AG04450 (cell line): ENCODE data around the gene OTUD4. TPM values are rescaled to one million over a fixed set of nuclear protein-coding genes. Genes with fewer than 3 reads are reported as not detected.

Experiments
- CTCF ChIA-PET: fragments of 300-600, 350-600 bp; formaldehyde crosslinking; extraction: SDS; loops from one replicate; lab custom pipeline; 2022; ENCODE audit warnings: antibody characterized with exemption, inconsistent platforms; lab: Charles Lee
- POLR2A ChIA-PET: fragments of 350-600 bp; formaldehyde crosslinking; extraction: SDS; loops from one replicate; lab custom pipeline; 2021; ENCODE audit warnings: antibody characterized with exemption, inconsistent platforms; lab: Yijun Ruan, JAX
- DNase-seq: peaks from one replicate; pipeline ENCODE4 v3.0.0-alpha.2; 2011; ENCODE audit warnings: low read depth, low spot score
- H3K27ac ChIP-seq: one replicate; pipeline ENCODE4 v1.5.1; 2012; ENCODE audit warnings: low read depth, low read length, control low read depth
- H3K27me3 ChIP-seq: one replicate; pipeline ENCODE4 v1.6.0; 2012; ENCODE audit warnings: low read length; ENCODE audit not compliant: control insufficient read depth, insufficient read depth
- H3K4me3 ChIP-seq: 2 replicates; pipeline ENCODE4 v1.5.1; 2011; ENCODE audit warnings: mild to moderate bottlenecking, low read depth, low read length, control low read depth
- H3K9me3 ChIP-seq: 2 replicates; pipeline ENCODE4 v1.5.1; 2012; ENCODE audit warnings: low read length; ENCODE audit not compliant: control insufficient read depth, insufficient read depth
- polyA plus RNA-seq: library from polyadenylated mRNA; depleted of rRNA; stranded (reverse); fragments of >200 nt; gene quantifications from 2 replicates; pipeline ENCODE4 v1.2.3, GENCODE V29; 2011
- TF ChIP-seq, protein P1 (sequence below): IDR thresholded peaks from 2 replicates; pipeline ENCODE4 v1.5.1; 2011; ENCODE audit warnings: low read depth, low read length, control low read depth, inconsistent platforms

OTUD4 gene
- polyA plus RNA-seq, 1 experiment = 27.1 TPM

DNA sequence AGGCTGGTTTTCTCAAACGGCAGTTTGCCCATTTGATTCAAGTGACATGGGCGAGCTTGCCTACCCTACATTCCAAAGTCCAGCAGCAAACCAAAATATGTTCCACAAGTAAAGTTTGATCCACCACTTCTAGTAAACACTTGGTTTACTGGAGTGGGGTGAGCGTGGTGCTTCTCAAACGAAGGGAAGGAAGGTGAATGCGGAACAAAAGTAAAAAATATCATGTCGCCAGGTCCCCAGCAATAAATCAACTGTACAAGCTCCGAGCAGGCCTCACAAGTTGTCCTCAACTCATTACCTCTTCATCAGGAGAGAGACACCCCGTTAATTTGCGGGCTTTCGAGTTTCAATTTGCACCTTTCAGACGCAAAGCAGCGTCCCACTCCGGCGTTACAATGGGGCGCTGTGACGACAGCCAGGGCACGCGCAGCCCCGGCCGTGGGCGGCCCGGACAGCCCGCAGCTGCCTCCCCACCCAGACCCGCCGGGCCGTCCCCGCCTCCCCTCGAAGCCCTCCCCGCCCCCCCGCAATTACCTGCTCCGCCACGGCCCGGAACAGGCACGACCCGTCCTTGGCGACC, 1.0 kb downstream of the OTUD4 start:
- ChIA-PET POLR2A (no interaction called here), CTCF (interaction anchor here (0.7 to 4.7 kb wide), 3 partner anchors 25 to 438 kb away, joined by 3 to 21 read pairs (median 4); no protein-coding TSS in a partner anchor)
- Histone ChIP-seq H3K9me3 (no peaks in the 10 kb centered on the region), H3K4me3 (peak overlapping the region; percentile 86), H3K27me3 (no peaks in the 10 kb centered on the region), H3K27ac (peak overlapping the region; percentile 86)
- TF ChIP-seq, protein P1, sequence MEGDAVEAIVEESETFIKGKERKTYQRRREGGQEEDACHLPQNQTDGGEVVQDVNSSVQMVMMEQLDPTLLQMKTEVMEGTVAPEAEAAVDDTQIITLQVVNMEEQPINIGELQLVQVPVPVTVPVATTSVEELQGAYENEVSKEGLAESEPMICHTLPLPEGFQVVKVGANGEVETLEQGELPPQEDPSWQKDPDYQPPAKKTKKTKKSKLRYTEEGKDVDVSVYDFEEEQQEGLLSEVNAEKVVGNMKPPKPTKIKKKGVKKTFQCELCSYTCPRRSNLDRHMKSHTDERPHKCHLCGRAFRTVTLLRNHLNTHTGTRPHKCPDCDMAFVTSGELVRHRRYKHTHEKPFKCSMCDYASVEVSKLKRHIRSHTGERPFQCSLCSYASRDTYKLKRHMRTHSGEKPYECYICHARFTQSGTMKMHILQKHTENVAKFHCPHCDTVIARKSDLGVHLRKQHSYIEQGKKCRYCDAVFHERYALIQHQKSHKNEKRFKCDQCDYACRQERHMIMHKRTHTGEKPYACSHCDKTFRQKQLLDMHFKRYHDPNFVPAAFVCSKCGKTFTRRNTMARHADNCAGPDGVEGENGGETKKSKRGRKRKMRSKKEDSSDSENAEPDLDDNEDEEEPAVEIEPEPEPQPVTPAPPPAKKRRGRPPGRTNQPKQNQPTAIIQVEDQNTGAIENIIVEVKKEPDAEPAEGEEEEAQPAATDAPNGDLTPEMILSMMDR = no peak
- no peak for DNase-seq

DNA sequence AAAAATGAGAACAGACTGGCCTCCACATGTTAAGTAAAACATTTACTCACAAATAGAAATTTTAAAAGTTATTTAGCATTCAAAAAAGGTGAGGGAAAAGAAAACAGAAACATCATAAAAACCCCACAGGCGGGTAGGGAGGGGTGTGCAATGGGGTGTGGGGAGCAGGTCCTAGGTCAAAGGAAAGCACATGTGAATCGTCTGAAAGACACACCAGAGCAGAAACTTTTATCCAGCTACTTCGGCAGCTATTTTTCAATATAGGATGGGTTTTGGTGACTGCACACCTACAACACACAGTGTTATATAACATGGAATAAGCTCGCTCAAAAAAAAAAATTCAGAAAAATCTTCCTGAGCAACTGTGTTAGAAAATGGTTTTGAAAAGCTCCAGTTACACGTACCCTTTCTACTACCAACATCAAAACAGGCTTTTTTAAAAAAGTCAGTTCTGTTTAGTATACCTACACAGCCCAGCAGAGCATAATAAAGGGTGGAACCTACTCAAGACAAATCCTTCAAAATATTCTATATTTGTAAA, 1.6 kb downstream of the OTUD4 start:
- TF ChIP-seq, protein P1 = no peak
- DNase-seq = no peak
- Histone ChIP-seq H3K4me3 (peak overlapping the region; percentile 86), H3K27me3 (no peaks in the 10 kb centered on the region), H3K27ac (peak overlapping the region; percentile 86), H3K9me3 (no peaks in the 10 kb centered on the region)
- ChIA-PET CTCF (interaction anchor here (0.7 to 4.7 kb wide), 4 partner anchors 24 to 438 kb away, joined by 3 to 21 read pairs (median 4); no protein-coding TSS in a partner anchor), POLR2A (no interaction called here)

DNA sequence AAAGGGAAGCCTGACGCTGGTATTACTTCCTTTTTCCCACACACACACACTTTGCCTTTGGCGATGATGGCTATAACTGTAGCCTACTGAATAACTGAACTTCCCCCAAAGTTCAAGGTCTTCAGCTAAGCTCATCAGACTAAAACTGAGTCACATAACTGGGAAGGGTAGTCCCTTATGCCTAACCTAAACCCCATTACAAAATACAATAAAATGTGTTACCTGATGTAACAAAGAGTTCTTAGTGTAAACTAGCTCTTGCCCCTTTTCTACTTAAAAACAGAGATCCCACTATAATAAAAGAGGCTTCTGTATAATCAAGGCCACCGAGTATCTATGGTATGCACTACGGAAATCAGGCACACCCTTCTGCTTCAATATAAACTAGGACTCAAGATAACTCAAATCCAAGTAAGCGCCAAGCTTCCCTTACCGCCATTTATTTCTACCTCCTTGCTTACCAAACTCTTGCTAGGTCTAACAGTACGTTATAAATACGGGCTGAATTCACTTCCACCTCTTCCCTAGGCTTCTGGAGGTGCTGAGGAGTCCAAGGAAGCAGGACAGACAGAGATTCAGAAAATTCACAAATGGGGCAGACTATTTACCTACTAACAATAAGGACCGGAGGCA, 2.4 kb downstream of the OTUD4 start:
- Histone ChIP-seq H3K9me3 (no peaks in the 10 kb centered on the region), H3K27ac (no peak overlapping the region), H3K27me3 (no peaks in the 10 kb centered on the region), H3K4me3 (peak overlapping the region; percentile 86)
- POLR2A ChIA-PET = interaction anchor here (0.6 kb wide), 1 partner anchor 37 kb away, joined by 6 read pairs; no protein-coding TSS in a partner anchor
- no peak for DNase-seq
- TF ChIP-seq, protein P1 = no peak
- CTCF ChIA-PET = interaction anchor here (1.0 to 4.7 kb wide), 6 partner anchors 23 to 439 kb away, joined by 4 to 21 read pairs (median 4); no protein-coding TSS in a partner anchor

DNA sequence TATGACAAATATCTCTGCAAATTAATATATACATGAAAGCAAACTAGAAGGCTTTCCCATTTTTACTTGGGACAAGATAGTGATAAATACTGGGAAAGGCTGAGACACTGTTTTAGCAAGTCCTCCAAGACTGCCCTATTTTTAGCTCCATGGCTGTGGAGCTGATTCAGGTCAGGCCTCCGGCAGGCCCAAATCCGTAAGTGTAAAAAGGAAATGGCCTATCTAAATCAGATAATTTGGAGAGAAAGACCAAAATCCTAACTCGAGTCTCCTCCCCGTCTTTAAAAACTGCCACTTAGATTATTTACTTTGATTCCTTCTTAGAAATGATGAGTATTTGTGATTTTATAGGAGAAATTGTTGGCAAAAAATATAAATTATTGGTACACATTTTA, 2.9 kb downstream of the OTUD4 start:
- no peaks in the 10 kb centered on the region for H3K27me3 ChIP-seq
- TF ChIP-seq, protein P1 = no peak
- H3K9me3 ChIP-seq = no peaks in the 10 kb centered on the region
- no peak for DNase-seq
- peak overlapping the region; percentile 86 for H3K4me3 ChIP-seq
- CTCF ChIA-PET = interaction anchor here (0.5 to 4.7 kb wide), 6 partner anchors 22 to 440 kb away, joined by 3 to 21 read pairs (median 4); no protein-coding TSS in a partner anchor
- H3K27ac ChIP-seq = no peak overlapping the region
- POLR2A ChIA-PET = interaction anchor here (0.6 kb wide), 1 partner anchor 36 kb away, joined by 6 read pairs; no protein-coding TSS in a partner anchor
